Astrocyte of the cerebellum (primary cell): ENCODE results near the gene STIP1.
"Not testable (repeated sequence)": the region's sequence is repeated elsewhere in the genome, so short reads cannot be mapped to it uniquely, and the experiment has no call there.

Experiments
- DNase-seq: peaks from one replicate; pipeline ENCODE4 v3.0.0-alpha.2; 2011; ENCODE audit warnings: low read depth
- H3K4me3 ChIP-seq: 2 replicates; pipeline ENCODE4 v1.5.1; 2011; ENCODE audit warnings: mild to moderate bottlenecking, low read depth, low read length, moderate library complexity
- in situ Hi-C: cut with HindIII; loops from 2 replicates; pipeline ENCODE4 v1.10.0; 2017; ENCODE audit warnings: low sequenced_read_pairs
- TF ChIP-seq, protein P1 (sequence below): IDR thresholded peaks from 2 replicates; pipeline ENCODE4 v1.5.1; 2012; ENCODE audit warnings: low read length, low read depth, moderate library complexity, mild to moderate bottlenecking; ENCODE audit errors: missing control alignments

The STIP1 gene

DNA sequence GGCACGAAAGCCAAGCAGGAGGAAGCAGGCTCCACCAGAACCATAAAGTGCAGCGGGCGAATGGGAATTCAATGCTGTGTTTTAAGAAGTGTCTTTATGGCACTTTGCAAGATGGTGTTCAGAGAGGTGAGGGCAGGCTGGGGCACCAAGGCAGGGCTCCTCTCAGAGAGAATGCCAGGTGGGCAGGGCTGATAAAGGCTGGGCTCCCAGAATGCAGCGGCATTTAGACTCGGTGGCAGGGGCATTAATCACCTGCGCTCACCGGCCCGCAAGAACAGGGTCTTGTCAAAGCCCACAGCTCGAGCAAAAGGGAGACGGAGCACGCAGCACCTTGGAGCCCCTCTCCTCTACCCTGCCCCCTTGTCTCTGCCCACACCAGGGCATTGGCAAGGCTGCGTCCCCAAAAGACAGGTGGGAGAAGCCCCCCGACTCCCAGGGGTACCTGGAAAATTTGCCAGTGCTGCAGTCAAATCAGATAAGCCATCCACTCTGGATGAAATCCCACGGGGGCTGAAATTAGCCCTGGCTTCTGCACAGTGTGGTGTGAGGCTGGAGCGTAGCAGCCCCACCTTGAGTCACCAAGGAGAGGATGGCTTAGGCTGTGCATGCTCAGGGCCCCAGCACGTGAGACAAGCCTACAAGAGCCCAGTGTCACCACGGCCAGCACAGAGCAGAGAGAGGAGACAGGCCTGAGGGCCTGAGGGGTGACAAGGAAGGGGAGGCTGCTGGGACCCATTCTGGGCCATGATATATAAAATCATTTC is 28.2 kb upstream of the STIP1 start:
- in situ Hi-C loops, result no loop called here
- TF ChIP-seq, protein P1, sequence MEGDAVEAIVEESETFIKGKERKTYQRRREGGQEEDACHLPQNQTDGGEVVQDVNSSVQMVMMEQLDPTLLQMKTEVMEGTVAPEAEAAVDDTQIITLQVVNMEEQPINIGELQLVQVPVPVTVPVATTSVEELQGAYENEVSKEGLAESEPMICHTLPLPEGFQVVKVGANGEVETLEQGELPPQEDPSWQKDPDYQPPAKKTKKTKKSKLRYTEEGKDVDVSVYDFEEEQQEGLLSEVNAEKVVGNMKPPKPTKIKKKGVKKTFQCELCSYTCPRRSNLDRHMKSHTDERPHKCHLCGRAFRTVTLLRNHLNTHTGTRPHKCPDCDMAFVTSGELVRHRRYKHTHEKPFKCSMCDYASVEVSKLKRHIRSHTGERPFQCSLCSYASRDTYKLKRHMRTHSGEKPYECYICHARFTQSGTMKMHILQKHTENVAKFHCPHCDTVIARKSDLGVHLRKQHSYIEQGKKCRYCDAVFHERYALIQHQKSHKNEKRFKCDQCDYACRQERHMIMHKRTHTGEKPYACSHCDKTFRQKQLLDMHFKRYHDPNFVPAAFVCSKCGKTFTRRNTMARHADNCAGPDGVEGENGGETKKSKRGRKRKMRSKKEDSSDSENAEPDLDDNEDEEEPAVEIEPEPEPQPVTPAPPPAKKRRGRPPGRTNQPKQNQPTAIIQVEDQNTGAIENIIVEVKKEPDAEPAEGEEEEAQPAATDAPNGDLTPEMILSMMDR, result no peak
- H3K4me3 ChIP-seq, result no peak overlapping the region
- DNase-seq, result no peak

DNA sequence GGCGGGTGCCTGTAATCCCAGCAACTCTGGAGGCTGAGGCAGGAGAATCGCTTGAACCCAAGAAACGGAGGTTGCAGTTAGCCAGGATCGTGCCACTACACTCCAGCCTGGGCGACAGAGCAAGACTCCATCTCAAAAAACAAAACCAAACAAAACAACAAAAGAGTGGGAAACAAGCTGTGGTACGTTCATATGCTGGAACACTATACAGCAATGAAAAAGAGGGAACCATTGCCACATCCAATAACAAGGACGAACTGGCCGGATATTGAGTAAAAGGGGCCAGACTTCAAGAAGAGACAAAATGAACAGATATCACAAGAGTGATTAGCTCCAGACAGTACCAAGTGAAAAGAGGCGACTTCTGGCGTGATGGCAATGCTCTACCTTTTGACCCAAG is 24.9 kb upstream of the STIP1 start:
- no peak for DNase-seq
- in situ Hi-C loops, result loop anchor here (5.0 kb wide), 1 partner anchor 159 kb away; no protein-coding TSS in a partner anchor

DNA sequence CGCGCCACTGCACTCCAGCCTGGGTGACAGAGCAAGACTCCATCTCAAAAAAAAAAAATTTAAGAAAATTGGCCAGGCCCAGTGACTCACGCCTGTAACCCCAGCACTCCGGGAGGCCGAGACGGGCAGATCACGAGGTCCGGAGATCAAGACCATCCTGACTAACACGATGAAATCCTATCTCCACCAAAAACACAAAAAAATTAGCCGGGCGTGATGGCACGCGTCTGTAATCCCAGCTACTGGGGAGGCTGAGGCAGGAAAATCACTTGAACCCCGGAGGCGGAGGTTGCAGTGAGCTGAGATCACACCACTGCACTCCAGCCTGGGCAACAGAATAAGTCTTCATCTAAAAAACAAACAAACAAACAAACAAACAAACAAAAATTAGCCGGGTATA is 23.2 kb upstream of the STIP1 start:
- in situ Hi-C loops, result loop anchor here (5.0 kb wide), 1 partner anchor 160 kb away; no protein-coding TSS in a partner anchor
- not testable (repeated sequence) for DNase-seq, H3K4me3 ChIP-seq

More for the DNA sequence above, 24.9 kb upstream of the STIP1 start:
- no peak overlapping the region for H3K4me3 ChIP-seq
- TF ChIP-seq, protein P1, result no peak

DNA sequence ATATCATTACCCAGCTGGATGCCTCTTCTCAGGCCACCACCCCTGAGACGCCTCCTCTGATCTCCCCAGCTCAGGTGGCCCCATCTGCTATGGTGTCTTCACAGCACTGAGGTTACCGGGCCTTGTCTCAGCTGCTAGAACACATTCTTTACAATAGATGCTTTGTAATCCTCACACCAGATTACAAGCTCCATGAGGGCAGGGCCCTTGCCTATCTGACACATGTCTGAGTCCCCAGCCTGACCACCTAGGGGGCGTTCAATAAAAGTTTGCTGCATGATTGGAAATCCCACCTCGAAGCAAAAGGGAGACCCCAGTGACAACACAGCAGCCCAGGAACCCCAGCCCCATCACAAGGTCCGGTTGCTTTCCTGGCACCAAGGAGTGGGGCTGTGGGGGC is 22.0 kb upstream of the STIP1 start:
- no peak overlapping the region for H3K4me3 ChIP-seq
- in situ Hi-C loops, result loop anchor here (5.0 kb wide), 1 partner anchor 162 kb away; no protein-coding TSS in a partner anchor
- TF ChIP-seq, protein P1, result no peak
- DNase-seq, result no peak

DNA sequence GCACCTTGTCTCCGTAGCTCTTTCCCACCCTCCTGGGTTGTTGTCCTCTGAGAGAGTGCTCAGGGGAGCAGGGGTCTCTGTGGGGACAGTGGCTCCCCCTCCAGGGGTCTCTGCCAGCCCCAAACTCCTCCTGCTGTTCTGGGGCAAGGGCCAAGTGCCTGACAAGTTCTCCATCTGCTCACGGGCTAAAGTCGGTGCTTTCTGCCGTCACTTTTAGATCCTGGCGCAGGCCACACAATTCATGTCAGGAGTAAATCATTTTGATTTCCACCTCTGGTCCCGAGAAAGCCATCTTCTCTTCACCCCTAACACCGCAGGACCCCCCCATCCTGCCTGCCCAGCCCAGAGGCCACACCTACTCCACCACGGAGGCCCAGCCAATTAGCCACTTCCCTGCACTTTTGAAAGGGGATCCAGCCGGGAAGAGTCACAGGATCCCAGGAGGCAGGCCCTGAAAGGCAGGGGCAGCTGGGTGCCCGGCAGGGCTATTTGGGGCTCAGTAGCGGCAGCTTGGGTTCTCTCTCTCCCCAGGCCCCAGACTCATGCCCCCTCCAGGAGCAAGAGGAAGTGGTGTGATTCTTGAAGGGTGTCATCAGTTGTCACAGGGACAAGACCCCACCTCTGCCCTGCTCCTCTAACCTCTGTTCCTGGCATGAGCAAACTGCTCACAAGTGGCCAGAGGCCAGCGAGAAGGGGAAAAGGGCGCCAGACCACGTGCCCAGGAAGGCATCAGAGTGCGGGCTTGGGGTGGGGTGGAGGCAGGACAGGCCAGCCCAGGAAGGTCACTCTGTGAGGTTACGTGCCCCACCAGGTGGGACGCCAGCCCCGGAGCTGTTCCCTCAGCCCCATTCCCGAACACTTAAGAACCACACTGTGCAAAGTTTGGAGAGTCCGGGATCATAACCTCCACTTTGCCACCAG is 21.3 kb upstream of the STIP1 start:
- in situ Hi-C loops, result loop anchor here (5.0 kb wide), 1 partner anchor 162 kb away; no protein-coding TSS in a partner anchor
- TF ChIP-seq, protein P1, result no peak
- DNase-seq, result no peak
- H3K4me3 ChIP-seq, result peak overlapping the region; percentile 68

DNA sequence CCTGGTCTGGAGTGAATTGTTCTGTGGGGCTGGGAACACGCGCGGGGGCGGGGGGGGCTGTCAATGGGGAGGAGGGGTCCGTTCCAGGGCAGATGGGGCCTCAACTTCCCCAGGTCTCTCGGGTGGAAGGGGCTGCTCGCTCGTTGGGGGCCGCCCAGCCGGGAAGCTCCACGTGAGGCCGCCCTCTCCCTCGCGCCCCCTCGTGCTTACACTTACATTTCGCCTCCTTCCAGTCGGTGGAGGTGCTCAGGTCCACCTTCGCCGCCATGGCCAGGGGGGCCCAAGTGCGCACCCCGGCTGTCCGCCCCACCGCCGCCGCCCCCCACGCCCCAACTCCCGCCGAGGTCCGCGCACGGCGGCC is 20.5 kb upstream of the STIP1 start:
- H3K4me3 ChIP-seq, result peak overlapping the region; percentile 68
- TF ChIP-seq, protein P1, result peak; percentile 12
- DNase-seq, result no peak
- in situ Hi-C loops, result no loop called here
